OCI-LY7 (cell line): ENCODE measurements around the gene BCL2L12. TPM values are rescaled to one million over a fixed set of nuclear protein-coding genes. Genes with fewer than 3 reads are reported as not detected.

Source experiments
- BruUV-seq: library from RNA; stranded (reverse); fragments of 400-500 nt; replicated peaks from 2 replicates; lab custom pipeline; 2021; lab: Mats Ljungman, UMichigan
- CTCF ChIA-PET: fragments of 300-600 bp; sonication (Branson Sonifier 250); formaldehyde crosslinking; loops from one replicate; lab custom pipeline; 2022; ENCODE audit warnings: antibody characterized with exemption; ENCODE audit not compliant: unreplicated experiment; lab: Charles Lee
- POLR2A ChIA-PET: fragments of 300-600 bp; sonication (Branson Sonifier 250); formaldehyde crosslinking; loops from one replicate; lab custom pipeline; 2022; ENCODE audit warnings: antibody characterized with exemption; lab: Charles Lee
- DNase-seq: peaks from one replicate; pipeline ENCODE4 v3.0.0-alpha.2; 2015; ENCODE audit warnings: low spot score
- H2AFZ ChIP-seq: fragments of 200-600 bp; sonication (generic), shearing (Covaris generic); 2 replicates; pipeline ENCODE4 v1.6.1; 2014; ENCODE audit warnings: mild to moderate bottlenecking, antibody characterized with exemption, low read length, moderate library complexity
- H3K27ac ChIP-seq: fragments of 200-600 bp; sonication (generic); 2 replicates; pipeline ENCODE4 v1.5.1; 2014; ENCODE audit warnings: mixed run types, low read depth, mild to moderate bottlenecking, moderate library complexity, low read length, inconsistent platforms; ENCODE audit not compliant: poor library complexity, severe bottlenecking
- H3K36me3 ChIP-seq: fragments of 200-600 bp; sonication (generic); 2 replicates; pipeline ENCODE4 v1.6.1; 2014; ENCODE audit warnings: mild to moderate bottlenecking, antibody characterized with exemption, low read length, moderate library complexity, mixed read lengths; ENCODE audit not compliant: insufficient read depth
- H3K4me1 ChIP-seq: fragments of 200-600 bp; sonication (generic); 2 replicates; pipeline ENCODE4 v1.5.1; 2014; ENCODE audit warnings: mild to moderate bottlenecking, low read length; ENCODE audit not compliant: insufficient read depth, poor library complexity, severe bottlenecking
- H3K4me2 ChIP-seq: fragments of 200-600 bp; sonication (generic); 2 replicates; pipeline ENCODE4 v1.6.1; 2014; ENCODE audit warnings: mild to moderate bottlenecking, low read length
- H3K4me3 ChIP-seq: fragments of 200-600 bp; sonication (generic); 2 replicates; pipeline ENCODE4 v1.5.1; 2014; ENCODE audit warnings: mild to moderate bottlenecking, low read depth, low read length; ENCODE audit not compliant: poor library complexity, severe bottlenecking
- H3K79me2 ChIP-seq: fragments of 200-600 bp; sonication (generic); 2 replicates; pipeline ENCODE4 v1.6.1; 2016; ENCODE audit warnings: low read depth, mild to moderate bottlenecking, low read length, moderate library complexity, mixed read lengths; ENCODE audit not compliant: insufficient read depth
- H3K9me2 ChIP-seq: fragments of 200-600 bp; sonication (generic); 2 replicates; pipeline ENCODE4 v1.6.1; 2016; ENCODE audit warnings: mild to moderate bottlenecking, low read length, mixed read lengths; ENCODE audit not compliant: insufficient read depth
- H3K9me3 ChIP-seq: fragments of 200-600 bp; sonication (generic); 2 replicates; pipeline ENCODE4 v1.6.1; 2014; ENCODE audit warnings: mild to moderate bottlenecking, mixed run types, low read length, mixed read lengths
- H4K20me1 ChIP-seq: fragments of 200-600 bp; sonication (generic); 2 replicates; pipeline ENCODE4 v1.6.1; 2014; ENCODE audit warnings: mild to moderate bottlenecking, antibody characterized with exemption, low read length, moderate library complexity, mixed read lengths; ENCODE audit not compliant: insufficient read depth
- EZH2phosphoT487 ChIP-seq: fragments of 200-600 bp; sonication (generic); IDR thresholded peaks from 2 replicates; pipeline ENCODE4 v1.6.1; 2018; ENCODE audit warnings: low read depth, borderline replicate concordance, mild to moderate bottlenecking, mixed run types, antibody characterized with exemption, low read length, moderate library complexity, mixed read lengths
- intact Hi-C: fragments of 100-400 bp; cut with micrococcal nuclease; formaldehyde crosslinking; loops from one replicate; pipeline ENCODE4 v1.10.0; 2022; ENCODE audit not compliant: unreplicated experiment
- total RNA-seq, 2 experiments: library from RNA; depleted of rRNA in 1 of 2; stranded (reverse); fragments of >200 nt in 1 of 2; shearing (Covaris generic) in 1 of 2; gene quantifications; 2 replicates each; pipeline ENCODE4 v1.2.3, GENCODE V29; 2014 to 2022
- TF ChIP-seq, protein P1 (sequence below): fragments of 200-600 bp; sonication (generic); conservative IDR thresholded peaks from 2 replicates; pipeline ENCODE4 v1.5.1; 2014; ENCODE audit warnings: mild to moderate bottlenecking, antibody characterized with exemption, low read length, moderate library complexity, mixed read lengths

The BCL2L12 gene
- total RNA-seq, 2 experiments from 2014 or later: 38.9 to 65.4 TPM

- no peak overlapping the region for H2AFZ ChIP-seq
- CTCF ChIA-PET: no interaction called here
Measured at GRCh38 chr19:49657493-49658138, 8.1 kb upstream of the BCL2L12 start.

GRCh38 chr19:49658139-49658517, 7.6 kb upstream of the BCL2L12 start:
- H3K27ac ChIP-seq: no peak overlapping the region
- H3K4me2 ChIP-seq: no peak overlapping the region
- ChIA-PET POLR2A (interaction anchor here (0.5 kb wide), 1 partner anchor 9 kb away, joined by 3 read pairs; no protein-coding TSS in a partner anchor), CTCF (no interaction called here)
- H3K79me2 ChIP-seq: no peaks in the 10 kb centered on the region
- H3K36me3 ChIP-seq: peaks cover 91% of the 10 kb centered on the region
- intact Hi-C loops: no loop called here
- no peaks in the 10 kb centered on the region for H3K9me3 ChIP-seq
- H4K20me1 ChIP-seq: no peaks in the 10 kb centered on the region
- no peaks in the 10 kb centered on the region for H3K9me2 ChIP-seq
- TSS peak; percentile 67 for BruUV-seq
- no peak for DNase-seq
- H2AFZ ChIP-seq: no peak overlapping the region
- TF ChIP-seq, protein P1, sequence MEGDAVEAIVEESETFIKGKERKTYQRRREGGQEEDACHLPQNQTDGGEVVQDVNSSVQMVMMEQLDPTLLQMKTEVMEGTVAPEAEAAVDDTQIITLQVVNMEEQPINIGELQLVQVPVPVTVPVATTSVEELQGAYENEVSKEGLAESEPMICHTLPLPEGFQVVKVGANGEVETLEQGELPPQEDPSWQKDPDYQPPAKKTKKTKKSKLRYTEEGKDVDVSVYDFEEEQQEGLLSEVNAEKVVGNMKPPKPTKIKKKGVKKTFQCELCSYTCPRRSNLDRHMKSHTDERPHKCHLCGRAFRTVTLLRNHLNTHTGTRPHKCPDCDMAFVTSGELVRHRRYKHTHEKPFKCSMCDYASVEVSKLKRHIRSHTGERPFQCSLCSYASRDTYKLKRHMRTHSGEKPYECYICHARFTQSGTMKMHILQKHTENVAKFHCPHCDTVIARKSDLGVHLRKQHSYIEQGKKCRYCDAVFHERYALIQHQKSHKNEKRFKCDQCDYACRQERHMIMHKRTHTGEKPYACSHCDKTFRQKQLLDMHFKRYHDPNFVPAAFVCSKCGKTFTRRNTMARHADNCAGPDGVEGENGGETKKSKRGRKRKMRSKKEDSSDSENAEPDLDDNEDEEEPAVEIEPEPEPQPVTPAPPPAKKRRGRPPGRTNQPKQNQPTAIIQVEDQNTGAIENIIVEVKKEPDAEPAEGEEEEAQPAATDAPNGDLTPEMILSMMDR: no peak
- no peak for TF ChIP-seq EZH2phosphoT487
- H3K4me3 ChIP-seq: no peak overlapping the region
- no peaks in the 10 kb centered on the region for H3K4me1 ChIP-seq

More at GRCh38 chr19:49657493-49658138, 8.1 kb upstream of the BCL2L12 start:
- Histone ChIP-seq H3K9me2 (no peaks in the 10 kb centered on the region), H3K27ac (no peak overlapping the region), H3K79me2 (no peaks in the 10 kb centered on the region), H3K4me3 (no peak overlapping the region), H3K36me3 (peaks cover 91% of the 10 kb centered on the region), H3K4me2 (no peak overlapping the region), H3K9me3 (no peaks in the 10 kb centered on the region), H4K20me1 (no peaks in the 10 kb centered on the region), H3K4me1 (no peaks in the 10 kb centered on the region)
- TF ChIP-seq EZH2phosphoT487: no peak
- TF ChIP-seq, protein P1: no peak
- no peak for DNase-seq
- POLR2A ChIA-PET: interaction anchor here (0.5 kb wide), 1 partner anchor 9 kb away, joined by 3 read pairs; no protein-coding TSS in a partner anchor
- intact Hi-C loops: no loop called here
- no TSS peak for BruUV-seq
